GM18508 (cell line): ENCODE results near the gene USP3.
"Not testable (repeated sequence)": the region's sequence is repeated elsewhere in the genome, so short reads cannot be mapped to it uniquely, and the experiment has no call there.

Source experiments
- ATAC-seq: cut with Tn5 transposase; IDR thresholded peaks from one replicate; pipeline ENCODE4 v1.9.1; 2021; ENCODE audit warnings: moderate number of reproducible peaks; ENCODE audit not compliant: insufficient read depth, unreplicated experiment

The USP3 gene

GRCh38 chr15:63509955-63510940 is 5.9 kb downstream of the USP3 start:
- ATAC-seq, result no peak

- ATAC-seq, result no peak
These were observed 7.8 kb downstream of the USP3 start for GRCh38 chr15:63512148-63512547.

GRCh38 chr15:63513271-63513670 is 8.9 kb downstream of the USP3 start:
- ATAC-seq, result no peak

- no peak for ATAC-seq
These were observed 9.3 kb downstream of the USP3 start for GRCh38 chr15:63513728-63514127.

- ATAC-seq, result no peak
These were observed 10.1 kb downstream of the USP3 start for GRCh38 chr15:63514531-63514943.

GRCh38 chr15:63517202-63517601 is 12.8 kb downstream of the USP3 start:
- no peak for ATAC-seq

GRCh38 chr15:63517628-63518027 is 13.2 kb downstream of the USP3 start:
- ATAC-seq, result no peak

- no peak for ATAC-seq
These were observed 14.6 kb downstream of the USP3 start for GRCh38 chr15:63519041-63519440.

GRCh38 chr15:63519548-63520178 is 15.3 kb downstream of the USP3 start:
- ATAC-seq, result no peak

GRCh38 chr15:63520462-63520861 is 16.1 kb downstream of the USP3 start:
- not testable (repeated sequence) for ATAC-seq

GRCh38 chr15:63522225-63522578 is 17.8 kb downstream of the USP3 start:
- no peak for ATAC-seq

- ATAC-seq, result no peak
These were observed 19.1 kb downstream of the USP3 start for GRCh38 chr15:63523306-63523990.

GRCh38 chr15:63524316-63525015 is 20.1 kb downstream of the USP3 start:
- no peak for ATAC-seq

- ATAC-seq, result no peak
These were observed 22.0 kb downstream of the USP3 start for GRCh38 chr15:63526401-63526800.

GRCh38 chr15:63528138-63528659 is 23.8 kb downstream of the USP3 start:
- no peak for ATAC-seq

- no peak for ATAC-seq
These were observed 25.8 kb downstream of the USP3 start for GRCh38 chr15:63530235-63530634.

- ATAC-seq, result no peak
These were observed 26.4 kb downstream of the USP3 start for GRCh38 chr15:63530752-63531299.

- no peak for ATAC-seq
These were observed 27.2 kb downstream of the USP3 start for GRCh38 chr15:63531586-63531985.

- ATAC-seq, result no peak
These were observed 27.9 kb downstream of the USP3 start for GRCh38 chr15:63532307-63532744.

GRCh38 chr15:63534888-63535287 is 30.5 kb downstream of the USP3 start:
- ATAC-seq, result not testable (repeated sequence)
